ENCODE results near the gene PDE4C.

The PDE4C gene

GRCh38 chr19:18223860-18224524 lies 2.2 kb downstream of the PDE4C start:
- no peak overlapping the region for H3K4me3 ChIP-seq (ENCODE audit: low read depth, low read length)
- TF ChIP-seq MYC (IDR thresholded peaks at IDR 0.05; ENCODE audit: low read depth, low read length), result no peak
- no peak for TF ChIP-seq CTCF (IDR thresholded peaks at IDR 0.05; ENCODE audit: low read depth, low read length)
- TF ChIP-seq POLR2A (IDR thresholded peaks at IDR 0.05; ENCODE audit: extremely low read depth, insufficient read length), result no peak
- TF ChIP-seq MAX (IDR thresholded peaks at IDR 0.05; ENCODE audit: low read depth, low read length), result no peak
- DNase-seq (ENCODE audit: low read depth), result no peak

- no peak overlapping the region for H3K4me3 ChIP-seq (ENCODE audit: low read depth, low read length)
- DNase-seq (ENCODE audit: low read depth), result peak; percentile 30
- TF ChIP-seq MAX (IDR thresholded peaks at IDR 0.05; ENCODE audit: low read depth, low read length) (no peak), POLR2A (IDR thresholded peaks at IDR 0.05; ENCODE audit: extremely low read depth, insufficient read length) (no peak), MYC (IDR thresholded peaks at IDR 0.05; ENCODE audit: low read depth, low read length) (no peak), CTCF (IDR thresholded peaks at IDR 0.05; ENCODE audit: low read depth, low read length) (no peak)
Measured at GRCh38 chr19:18221815-18222725, 4.2 kb downstream of the PDE4C start.

- TF ChIP-seq MYC (IDR thresholded peaks at IDR 0.05; ENCODE audit: low read depth, low read length) (no peak), MAX (IDR thresholded peaks at IDR 0.05; ENCODE audit: low read depth, low read length) (no peak), POLR2A (IDR thresholded peaks at IDR 0.05; ENCODE audit: extremely low read depth, insufficient read length) (no peak), CTCF (IDR thresholded peaks at IDR 0.05; ENCODE audit: low read depth, low read length) (no peak)
- no peak for DNase-seq (ENCODE audit: low read depth)
- no peak overlapping the region for H3K4me3 ChIP-seq (ENCODE audit: low read depth, low read length)
Measured at GRCh38 chr19:18220632-18221275, 5.5 kb downstream of the PDE4C start.

- no peak for TF ChIP-seq MYC (IDR thresholded peaks at IDR 0.05; ENCODE audit: low read depth, low read length)
- H3K4me3 ChIP-seq (ENCODE audit: low read depth, low read length), result no peak overlapping the region
- no peak for DNase-seq (ENCODE audit: low read depth)
Measured at GRCh38 chr19:18219911-18220631, 6.2 kb downstream of the PDE4C start.

GRCh38 chr19:18218600-18218999 lies 7.6 kb downstream of the PDE4C start:
- H3K4me3 ChIP-seq (ENCODE audit: low read depth, low read length), result no peak overlapping the region
- TF ChIP-seq POLR2A (IDR thresholded peaks at IDR 0.05; ENCODE audit: extremely low read depth, insufficient read length), result no peak
- TF ChIP-seq CTCF (IDR thresholded peaks at IDR 0.05; ENCODE audit: low read depth, low read length), result no peak
- no peak for TF ChIP-seq MAX (IDR thresholded peaks at IDR 0.05; ENCODE audit: low read depth, low read length)
- no peak for TF ChIP-seq MYC (IDR thresholded peaks at IDR 0.05; ENCODE audit: low read depth, low read length)
- no peak for DNase-seq (ENCODE audit: low read depth)
